ENCODE data around the gene COMT. TPM values are rescaled to one million over a fixed set of nuclear protein-coding genes. Genes with fewer than 3 reads are reported as not detected.
A peak's percentile ranks its signal among the peaks of the same experiment; 100 is the strongest.

The COMT gene
- total RNA-seq, 6 donors from 2014 or later: 136 to 475 (median 272) TPM

GRCh38 chr22:19986410-19987341 lies 45.1 kb downstream of the COMT start:
- Histone ChIP-seq H3K27ac (peak overlapping the region; percentile 80 to 89 (median 86)), H3K4me1 (peaks cover 15 to 54% (median 27%) of the 10 kb centered on the region in 4 donors), H3K36me3 (peaks cover 0 to under 1% (median 0%) of the 10 kb centered on the region in 4 donors), H3K9me3 (no peaks in the 10 kb centered on the region), H3K4me3 (peak overlapping the region; percentile 62 to 94 (median 84)), H3K27me3 (no peaks in the 10 kb centered on the region)
- ATAC-seq (ENCODE audit: low FRiP score in 2 of 2) (peak; percentile 67 to 95), DNase-seq (peak; percentile 83 to 96)
- TF ChIP-seq POLR2AphosphoS5 (IDR thresholded peaks at IDR 0.05) (peak; percentile 26 to 68), CTCF (IDR thresholded peaks at IDR 0.05) (no peak), POLR2A (IDR thresholded peaks at IDR 0.05) (peak in 2 of 4 donors; percentile 40 to 73), EP300 (IDR thresholded peaks at IDR 0.05) (no peak)
- WGBS, 2 donors: 0 to 1% methylated on average over 28 to 31 of the region's 76 CpGs

GRCh38 chr22:19987394-19988306 lies 46.1 kb downstream of the COMT start:
- H3K4me1 ChIP-seq: peaks cover 18 to 54% (median 28%) of the 10 kb centered on the region in 4 donors
- 79 to 86% methylated on average over 5 to 15 of the region's 24 CpGs for WGBS, 2 donors
- H3K9me3 ChIP-seq: no peaks in the 10 kb centered on the region
- no peaks in the 10 kb centered on the region for H3K36me3 ChIP-seq
- H3K27ac ChIP-seq: peak overlapping the region; percentile 48 to 87 (median 82)
- no peak for DNase-seq
- peak overlapping the region in 3 of 4 donors; percentile 84 to 94 (median 84) for H3K4me3 ChIP-seq
- no peak for ATAC-seq (ENCODE audit: low FRiP score in 2 of 2)
- TF ChIP-seq POLR2A (IDR thresholded peaks at IDR 0.05) (no peak), POLR2AphosphoS5 (IDR thresholded peaks at IDR 0.05) (no peak), CTCF (IDR thresholded peaks at IDR 0.05) (no peak), EP300 (IDR thresholded peaks at IDR 0.05) (no peak)
- no peaks in the 10 kb centered on the region for H3K27me3 ChIP-seq

- WGBS, 2 donors: 84 to 91% methylated on average over 6 to 9 of the region's 9 CpGs
- Histone ChIP-seq H3K27me3 (no peaks in the 10 kb centered on the region), H3K4me1 (peaks cover 18 to 54% (median 28%) of the 10 kb centered on the region in 4 donors), H3K4me3 (no peak overlapping the region), H3K36me3 (no peaks in the 10 kb centered on the region), H3K9me3 (no peaks in the 10 kb centered on the region), H3K27ac (peak overlapping the region; percentile 18 to 52 (median 50))
- ATAC-seq (ENCODE audit: low FRiP score in 2 of 2): no peak
- DNase-seq: no peak
- no peak for TF ChIP-seq CTCF (IDR thresholded peaks at IDR 0.05)
- TF ChIP-seq POLR2A (IDR thresholded peaks at IDR 0.05): no peak
- no peak for TF ChIP-seq POLR2AphosphoS5 (IDR thresholded peaks at IDR 0.05)
- TF ChIP-seq EP300 (IDR thresholded peaks at IDR 0.05): no peak
Measured at GRCh38 chr22:19988331-19988808, 46.8 kb downstream of the COMT start.

- H3K27ac ChIP-seq: peak overlapping the region; percentile 18 to 51 (median 43)
- H3K9me3 ChIP-seq: no peaks in the 10 kb centered on the region
- ATAC-seq (ENCODE audit: low FRiP score in 2 of 2) (peak in 1 of 2 donors; percentile 13), DNase-seq (peak in 1 of 2 donors; percentile 56)
- TF ChIP-seq POLR2AphosphoS5 (IDR thresholded peaks at IDR 0.05): no peak
- TF ChIP-seq POLR2A (IDR thresholded peaks at IDR 0.05): no peak
- no peak for TF ChIP-seq EP300 (IDR thresholded peaks at IDR 0.05)
- no peak for TF ChIP-seq CTCF (IDR thresholded peaks at IDR 0.05)
- H3K4me3 ChIP-seq: no peak overlapping the region
- 77 to 80% methylated on average over 1 to 18 of the region's 18 CpGs for WGBS, 2 donors
- no peaks in the 10 kb centered on the region for H3K27me3 ChIP-seq
- peaks cover 18 to 50% (median 27%) of the 10 kb centered on the region in 4 donors for H3K4me1 ChIP-seq
- H3K36me3 ChIP-seq: no peaks in the 10 kb centered on the region
Measured at GRCh38 chr22:19988965-19989724, 47.6 kb downstream of the COMT start.

Measured in upper lobe of left lung (tissue), 6 donors.